HG03354 (cell line): ENCODE data around the gene RAB39B.

Experiments
- ATAC-seq: cut with Tn5 transposase; IDR thresholded peaks from one replicate; pipeline ENCODE4 v1.9.1; 2021; ENCODE audit warnings: mild to moderate bottlenecking; ENCODE audit not compliant: unreplicated experiment, poor library complexity, severe bottlenecking

RAB39B gene

DNA sequence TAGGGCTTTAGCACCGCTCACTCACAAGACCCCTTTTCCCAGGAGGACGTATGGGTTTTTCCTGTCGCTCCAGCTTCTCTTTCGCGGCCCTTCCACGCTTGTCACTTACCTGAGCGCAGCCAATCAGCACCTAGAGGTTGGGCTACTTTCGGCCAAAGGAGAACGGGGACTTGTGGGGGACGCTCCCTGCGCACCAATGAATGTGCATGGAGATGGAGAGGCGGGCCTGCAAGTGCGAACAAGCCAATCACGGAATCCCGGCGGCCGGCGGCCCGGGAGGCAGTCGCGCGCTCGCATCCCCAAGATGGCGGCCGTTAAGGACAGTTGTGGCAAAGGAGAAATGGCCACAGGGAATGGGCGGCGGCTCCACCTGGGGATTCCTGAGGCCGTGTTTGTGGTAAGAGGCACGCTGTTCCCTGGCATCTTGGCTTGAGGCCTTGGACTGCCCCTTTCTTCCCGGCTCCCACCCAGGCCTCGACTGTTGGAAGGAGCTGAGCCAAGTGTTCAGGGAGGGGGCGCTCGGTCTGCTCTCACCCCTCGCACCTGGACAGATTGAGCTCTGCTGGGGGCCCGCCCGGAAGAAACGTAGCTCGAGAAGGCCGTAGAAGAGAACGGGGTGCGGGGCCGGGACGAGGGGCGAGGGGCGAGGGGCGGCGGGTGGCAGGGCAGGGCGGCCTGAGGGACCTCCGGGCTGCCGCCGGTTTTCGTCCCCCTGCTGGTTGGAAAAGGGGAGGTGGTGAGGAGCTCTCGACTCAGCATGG, 47.9 kb downstream of the RAB39B start, which contains the start of gene VBP1:
TSS of gene VBP1 (plus strand) at position 282 of the 761 bp plus-strand sequence. CDS start at position 305, 23 bp downstream.
- peak; percentile 96 for ATAC-seq

- ATAC-seq: peak; percentile 44
Observed at GRCh38 chrX:155215443-155216178, 48.7 kb downstream of the RAB39B start.

DNA sequence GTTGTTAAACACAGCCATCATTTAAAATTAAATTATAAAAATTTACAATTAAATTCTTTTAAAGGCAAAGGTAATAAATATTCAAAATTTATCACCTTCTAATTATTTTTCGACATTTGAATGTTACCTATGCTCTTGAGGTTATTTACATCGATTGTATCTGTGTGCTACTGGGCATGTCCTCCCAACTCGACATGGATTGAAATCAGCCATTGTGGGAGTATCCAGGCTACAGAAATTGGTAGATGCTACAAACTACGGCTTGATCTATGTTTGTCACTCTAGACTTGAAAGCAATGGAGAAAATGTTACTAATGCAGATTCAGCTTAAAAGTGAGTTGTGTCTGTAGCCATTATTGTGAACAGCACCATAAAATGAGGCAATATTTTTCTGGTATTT, 50.6 kb downstream of the RAB39B start:
- no peak for ATAC-seq

- ATAC-seq: no peak
Observed at GRCh38 chrX:155211208-155211607, 53.1 kb downstream of the RAB39B start.
